ENCODE results near the gene CAMTA1.

Gene CAMTA1

DNA sequence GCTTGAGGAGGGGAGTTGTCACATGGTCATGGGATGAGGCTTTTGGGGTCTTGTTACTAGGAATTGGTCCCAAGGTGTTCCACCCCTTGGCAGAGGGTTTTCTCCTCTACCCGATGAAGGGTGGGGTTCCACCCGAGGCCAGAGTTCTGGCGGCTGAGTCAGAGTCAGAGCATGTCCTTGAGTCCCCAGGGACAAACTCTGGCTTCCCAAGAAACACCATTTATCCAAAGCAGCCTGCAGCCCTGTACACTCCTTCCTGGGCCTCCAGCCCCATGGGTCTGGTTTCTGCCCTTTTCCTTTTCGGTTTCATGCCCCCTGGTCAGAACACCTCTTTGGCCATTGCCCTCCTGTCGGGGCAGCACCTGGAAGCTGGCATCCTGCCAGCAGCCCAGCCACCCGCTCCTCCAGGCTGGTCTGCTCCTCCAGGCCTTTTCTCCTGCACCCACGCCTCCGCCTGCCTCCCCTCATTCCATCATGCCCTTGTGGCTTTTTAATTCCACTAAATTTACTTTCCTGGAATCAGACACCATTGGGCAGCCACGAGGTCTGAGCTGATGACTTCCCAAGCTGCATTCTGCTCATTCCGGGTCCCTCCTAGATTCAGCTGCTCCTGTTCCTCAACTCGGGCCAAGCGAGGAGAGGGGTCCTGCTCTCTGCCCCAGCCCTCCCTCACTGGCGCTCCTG is 684.1 kb downstream of the CAMTA1 start:
- DNase-seq = no peak

DNA sequence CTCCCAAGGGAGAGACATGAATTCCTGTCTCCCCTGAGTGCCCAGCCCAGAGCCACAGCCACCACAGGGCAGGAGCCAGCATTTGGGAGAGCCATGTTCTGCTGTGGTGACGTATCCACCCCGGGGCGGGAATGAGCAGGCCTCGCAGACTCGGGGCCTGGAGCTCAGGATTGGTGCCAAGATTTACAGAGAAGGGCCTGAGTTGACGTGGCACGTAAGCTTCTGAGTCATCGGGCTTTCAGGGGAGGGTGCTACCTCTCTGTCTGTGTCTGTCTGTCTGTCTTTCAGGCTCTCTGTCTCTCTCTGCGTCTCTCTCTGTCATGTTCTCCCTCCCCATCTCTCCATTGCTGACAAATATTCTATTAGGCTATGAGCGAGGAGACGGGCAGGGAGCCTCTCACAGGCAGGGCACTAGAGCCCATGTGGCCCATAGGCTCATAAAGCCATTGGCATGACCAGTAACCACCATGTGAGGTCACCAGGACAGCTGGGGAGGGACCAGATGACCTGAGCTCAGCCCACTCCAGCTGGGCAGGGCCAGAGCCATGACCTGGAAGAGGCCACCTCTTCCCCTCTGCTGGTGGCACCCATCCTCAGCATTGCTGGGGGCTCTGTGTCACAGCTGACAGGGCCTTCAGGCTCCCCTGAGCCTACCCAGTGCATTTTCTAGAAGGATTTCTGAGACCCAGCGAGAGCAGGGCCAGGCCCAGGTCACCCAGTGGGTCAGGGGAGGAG is 685.8 kb downstream of the CAMTA1 start:
- peak in 4 of 51 donors; percentile 9 to 24 (median 14) for DNase-seq

- DNase-seq = peak in 7 of 51 donors; percentile 15 to 32 (median 20)
Observed at GRCh38 chr1:7471836-7472235, 686.6 kb downstream of the CAMTA1 start.

GRCh38 chr1:7473223-7474142 is 688.2 kb downstream of the CAMTA1 start:
- no peak for DNase-seq

DNA sequence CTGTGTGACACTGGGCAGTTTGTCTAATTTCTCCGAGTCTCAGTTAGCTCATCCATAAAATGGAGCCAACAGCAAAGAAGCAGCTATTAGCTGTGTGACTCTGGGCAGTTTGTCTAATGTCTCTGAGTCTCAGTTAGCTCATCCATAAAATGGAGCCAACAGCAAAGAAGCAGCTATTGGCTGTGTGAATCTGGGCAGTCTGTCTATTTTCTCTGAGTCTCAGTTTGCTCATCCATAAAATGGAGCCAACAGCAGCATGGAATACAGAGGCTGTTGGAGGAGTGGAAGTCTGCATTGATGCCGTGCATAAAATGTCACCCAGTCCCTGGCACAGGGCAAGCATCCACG is 688.9 kb downstream of the CAMTA1 start:
- DNase-seq = no peak

GRCh38 chr1:7474786-7475502 is 689.7 kb downstream of the CAMTA1 start:
- DNase-seq = no peak

DNA sequence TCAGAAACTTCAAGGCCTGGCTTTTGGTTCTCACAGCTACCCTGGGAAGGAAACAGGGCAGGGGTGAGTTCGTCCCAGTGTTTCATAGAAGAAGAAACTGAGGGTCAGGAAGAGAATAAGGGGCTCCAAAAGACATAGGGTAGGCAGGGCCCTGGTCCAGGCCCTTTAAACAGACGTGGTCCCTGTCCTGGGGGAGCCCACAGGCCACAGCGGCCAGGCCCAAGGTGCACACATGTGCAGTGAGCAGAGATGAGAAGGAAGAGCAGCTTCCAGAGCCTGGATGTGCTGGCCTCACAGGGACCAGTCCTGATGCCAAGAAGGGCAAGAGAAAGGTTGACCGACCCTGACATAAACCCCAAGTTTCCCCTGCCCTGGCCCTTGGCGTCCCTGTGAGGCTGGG is 690.4 kb downstream of the CAMTA1 start:
- no peak for DNase-seq

DNA sequence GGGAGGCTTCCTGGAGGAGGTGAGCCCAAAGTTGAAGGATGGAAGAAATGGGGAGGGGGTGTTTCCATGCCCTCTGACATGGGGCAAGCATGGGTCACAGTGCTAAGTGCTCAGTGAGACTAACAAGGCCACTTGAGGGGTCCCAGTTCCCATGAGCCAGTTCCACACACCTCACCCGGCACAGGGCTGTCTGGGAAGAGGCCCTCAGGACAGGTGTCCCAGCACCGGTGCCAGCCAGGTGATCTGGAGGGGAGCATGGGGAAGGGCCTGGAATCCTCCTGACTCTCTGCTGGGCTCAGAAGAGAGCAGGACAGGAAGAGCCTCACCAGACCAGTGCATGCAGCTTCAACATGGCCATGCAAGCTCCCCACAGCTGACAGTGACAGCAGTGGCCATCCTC is 691.1 kb downstream of the CAMTA1 start:
- no peak for DNase-seq

DNA sequence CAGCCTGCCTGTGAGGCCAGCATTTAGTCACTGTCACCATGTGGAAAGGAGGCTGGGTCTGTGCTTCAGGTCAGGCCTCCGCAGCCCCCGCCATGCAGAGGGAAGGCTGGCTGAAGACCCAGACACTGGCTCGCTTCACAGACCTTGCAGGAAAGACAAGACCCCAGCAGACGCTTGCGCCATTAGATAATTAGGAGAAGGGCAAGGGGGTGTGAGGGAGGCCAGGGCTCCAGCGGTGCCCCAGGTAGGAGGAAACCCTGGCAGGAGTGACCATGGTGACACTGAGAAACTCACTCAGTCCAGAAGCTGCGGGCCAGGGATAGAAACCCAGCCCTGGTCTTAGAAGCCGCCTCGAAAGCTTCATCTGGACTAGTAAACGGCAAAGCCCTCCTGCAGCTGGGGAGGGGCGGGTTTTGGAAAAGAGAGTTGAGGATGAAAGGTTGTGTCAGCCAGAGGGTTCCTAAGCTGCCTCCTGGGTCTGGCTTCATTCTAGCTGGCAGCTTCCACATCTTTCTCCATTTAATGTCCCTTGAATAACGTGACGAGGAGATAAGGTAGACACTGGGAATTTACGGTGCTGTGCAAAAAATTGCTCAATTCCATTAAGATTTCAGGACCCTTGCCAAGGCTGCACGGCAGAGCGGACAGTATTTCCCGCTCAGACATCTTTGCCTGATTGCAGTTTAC is 691.8 kb downstream of the CAMTA1 start:
- DNase-seq = no peak

GRCh38 chr1:7477593-7477992 is 692.3 kb downstream of the CAMTA1 start:
- no peak for DNase-seq

GRCh38 chr1:7478142-7478790 is 693.0 kb downstream of the CAMTA1 start:
- peak in 18 of 51 donors; percentile 6 to 59 (median 26) for DNase-seq

DNA sequence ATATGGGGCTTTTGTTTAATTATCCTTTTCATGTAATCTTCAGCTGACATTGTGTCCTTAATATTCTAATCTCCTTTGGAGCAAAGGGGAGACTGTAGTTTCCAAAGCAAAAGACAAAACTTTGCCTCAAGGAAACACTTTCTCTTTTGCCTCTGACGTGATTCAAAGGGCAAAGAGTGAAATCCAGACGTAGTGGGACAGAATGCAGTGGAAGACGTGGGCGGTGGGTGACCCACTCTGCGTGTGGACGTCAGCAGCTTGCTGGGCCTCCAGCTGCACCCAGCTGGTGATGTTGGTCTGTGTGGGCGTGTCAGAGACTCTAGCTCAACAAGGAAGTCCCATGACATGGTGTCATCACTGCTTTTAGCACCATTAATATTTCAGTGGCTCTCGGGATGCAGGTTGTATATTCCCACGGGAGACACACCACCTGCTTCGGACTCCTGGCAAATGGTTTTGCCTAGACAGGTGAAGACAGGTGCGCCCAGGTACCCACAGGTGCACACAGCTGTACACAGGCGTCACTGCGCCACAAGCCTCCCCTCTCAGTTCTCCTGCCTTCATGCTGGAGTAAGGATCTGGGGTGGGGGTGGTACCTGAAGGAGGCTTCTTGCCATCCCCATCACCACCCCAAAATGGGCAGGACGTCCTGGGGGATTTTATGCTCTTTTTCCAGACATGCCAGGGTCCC is 693.7 kb downstream of the CAMTA1 start:
- DNase-seq = peak in 20 of 51 donors; percentile 6 to 65 (median 30)

GRCh38 chr1:7479571-7479970 is 694.3 kb downstream of the CAMTA1 start:
- DNase-seq = no peak

DNA sequence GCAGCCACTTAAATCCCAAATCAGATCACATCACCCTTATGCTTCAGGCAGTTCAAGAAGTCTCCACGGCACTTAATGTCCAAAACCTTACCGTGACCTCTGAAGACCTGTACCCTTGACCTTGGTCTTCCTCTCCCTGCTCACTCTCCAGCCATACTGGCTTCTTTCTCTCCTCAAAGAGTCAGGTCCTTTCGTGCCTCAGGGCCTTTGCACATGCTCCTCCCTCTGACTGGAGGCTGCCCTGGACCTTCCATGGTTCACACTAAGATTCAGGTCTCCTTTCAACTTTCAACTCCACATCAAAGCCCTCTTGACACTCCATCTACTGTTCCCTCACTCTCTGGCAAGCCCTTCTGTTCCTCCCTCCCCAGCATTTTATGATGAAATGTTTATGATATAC is 695.9 kb downstream of the CAMTA1 start:
- no peak for DNase-seq

DNA sequence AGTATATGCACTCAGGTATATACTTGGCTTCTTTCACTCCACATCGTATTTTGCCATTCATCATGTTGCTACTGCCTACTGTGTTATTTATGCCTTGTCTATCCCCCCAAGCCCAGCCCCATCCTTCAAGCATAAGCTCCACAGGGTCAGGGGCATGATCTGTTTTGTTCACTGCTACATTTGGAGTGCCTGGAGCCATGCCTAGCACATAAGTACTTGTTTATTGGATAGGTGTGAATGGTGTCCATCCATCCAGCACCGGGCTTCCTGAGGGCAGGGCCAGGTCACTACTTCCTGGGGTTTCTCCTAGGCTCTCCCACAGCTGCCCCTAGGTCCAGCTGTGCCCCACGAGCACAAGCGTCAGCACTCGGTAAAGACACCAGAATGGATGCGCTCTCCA is 696.8 kb downstream of the CAMTA1 start:
- no peak for DNase-seq

- no peak for DNase-seq
Observed at GRCh38 chr1:7482772-7483495, 697.7 kb downstream of the CAMTA1 start.

GRCh38 chr1:7483634-7484383 is 698.6 kb downstream of the CAMTA1 start:
- DNase-seq = no peak

DNA sequence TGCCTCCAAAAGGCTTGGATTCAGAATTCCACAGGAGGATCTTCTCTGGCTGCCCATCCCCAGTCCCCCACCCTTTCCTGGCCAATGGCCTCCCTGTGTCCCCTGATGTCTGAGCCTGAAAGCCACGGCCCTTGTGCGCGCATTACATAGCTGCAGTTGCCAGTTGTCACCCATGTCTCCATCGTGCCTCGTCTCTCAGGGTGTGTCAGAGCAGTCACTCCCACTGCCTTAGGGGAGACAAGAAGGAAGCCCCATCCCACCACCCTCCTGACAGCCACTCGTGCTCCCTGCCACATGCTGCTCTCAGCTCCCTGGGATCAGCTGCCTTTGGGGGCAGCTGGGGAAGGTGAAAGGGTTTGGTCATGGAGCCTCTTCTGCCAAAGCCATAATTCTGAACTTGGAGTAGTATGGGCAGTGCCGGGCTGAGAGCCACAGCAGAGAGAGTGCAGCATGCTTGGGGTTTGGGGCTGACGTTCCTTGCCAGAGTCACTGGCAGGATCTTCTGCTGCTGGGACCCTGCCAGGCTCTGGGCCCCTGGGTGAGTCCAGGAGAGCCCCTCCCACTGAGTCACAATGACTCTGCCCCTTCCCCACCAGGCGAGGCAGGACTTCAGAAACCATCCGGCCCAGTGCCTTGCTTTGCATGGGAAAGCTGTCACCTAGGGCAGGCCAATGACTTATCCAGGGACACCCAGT is 700.0 kb downstream of the CAMTA1 start:
- no peak for DNase-seq

Data from hypothalamus (tissue), 51 donors.